NB4 (cell line): Measurements from ENCODE around the gene FBXO21.
"Not testable (repeated sequence)": the region's sequence is repeated elsewhere in the genome, so short reads cannot be mapped to it uniquely, and the experiment has no call there.

Experiments used
- DNase-seq: peaks from one replicate; pipeline ENCODE4 v3.0.0; 2010; ENCODE audit warnings: low read depth
- H3K4me3 ChIP-seq: one replicate; pipeline ENCODE4 v1.5.1; 2011; ENCODE audit warnings: mild to moderate bottlenecking, low read depth, low read length, moderate library complexity
- MYC ChIP-seq: IDR thresholded peaks from 2 replicates; pipeline ENCODE4 v1.6.1; 2011; ENCODE audit warnings: low read depth, low read length
- POLR2A ChIP-seq: IDR thresholded peaks from 2 replicates; pipeline ENCODE4 v1.6.1; 2011; ENCODE audit warnings: mild to moderate bottlenecking; ENCODE audit not compliant: insufficient read length; ENCODE audit errors: extremely low read depth
- TF ChIP-seq, protein P1 (sequence below): IDR thresholded peaks from one replicate; pipeline ENCODE4 v1.5.1; 2012; ENCODE audit warnings: low read depth, low read length
- TF ChIP-seq, protein P2 (sequence below): IDR thresholded peaks from 2 replicates; pipeline ENCODE4 v1.6.1; 2011; ENCODE audit warnings: low read depth, low read length

The FBXO21 gene

DNA sequence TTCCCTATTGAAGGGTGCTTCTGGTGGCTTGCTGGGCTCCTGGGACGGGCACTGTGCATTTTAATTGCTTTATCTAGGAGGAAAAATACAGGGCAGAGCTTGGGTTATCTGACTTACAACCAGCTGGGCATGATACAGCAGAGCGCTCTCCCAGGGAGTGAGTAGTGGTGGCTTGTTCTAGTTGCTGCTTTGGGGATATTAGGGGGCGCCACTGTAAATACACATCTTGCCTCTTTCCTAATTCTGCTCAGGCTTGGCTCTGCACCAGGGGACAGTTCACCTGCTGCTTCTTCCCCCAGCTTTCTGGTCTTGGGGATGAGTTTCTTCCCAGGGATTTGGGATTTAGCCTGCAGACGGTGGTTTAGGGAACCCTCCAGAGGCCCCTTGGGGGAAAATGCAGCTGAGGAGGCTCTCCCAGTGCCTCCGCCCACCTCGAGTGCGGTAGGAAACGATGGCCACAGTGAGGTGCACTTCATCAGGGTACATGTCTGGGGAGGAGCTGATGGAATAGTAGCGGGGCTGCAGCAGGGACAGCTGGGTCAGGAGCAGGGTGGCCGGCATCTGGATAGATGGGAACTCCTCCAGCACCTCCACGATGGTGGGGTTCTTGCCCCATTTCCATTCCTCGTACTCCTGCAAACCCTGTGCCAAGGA, 36.9 kb upstream of the FBXO21 start:
- no peak for DNase-seq
- H3K4me3 ChIP-seq = no peak overlapping the region
- no peak for TF ChIP-seq MYC
- TF ChIP-seq, protein P1, sequence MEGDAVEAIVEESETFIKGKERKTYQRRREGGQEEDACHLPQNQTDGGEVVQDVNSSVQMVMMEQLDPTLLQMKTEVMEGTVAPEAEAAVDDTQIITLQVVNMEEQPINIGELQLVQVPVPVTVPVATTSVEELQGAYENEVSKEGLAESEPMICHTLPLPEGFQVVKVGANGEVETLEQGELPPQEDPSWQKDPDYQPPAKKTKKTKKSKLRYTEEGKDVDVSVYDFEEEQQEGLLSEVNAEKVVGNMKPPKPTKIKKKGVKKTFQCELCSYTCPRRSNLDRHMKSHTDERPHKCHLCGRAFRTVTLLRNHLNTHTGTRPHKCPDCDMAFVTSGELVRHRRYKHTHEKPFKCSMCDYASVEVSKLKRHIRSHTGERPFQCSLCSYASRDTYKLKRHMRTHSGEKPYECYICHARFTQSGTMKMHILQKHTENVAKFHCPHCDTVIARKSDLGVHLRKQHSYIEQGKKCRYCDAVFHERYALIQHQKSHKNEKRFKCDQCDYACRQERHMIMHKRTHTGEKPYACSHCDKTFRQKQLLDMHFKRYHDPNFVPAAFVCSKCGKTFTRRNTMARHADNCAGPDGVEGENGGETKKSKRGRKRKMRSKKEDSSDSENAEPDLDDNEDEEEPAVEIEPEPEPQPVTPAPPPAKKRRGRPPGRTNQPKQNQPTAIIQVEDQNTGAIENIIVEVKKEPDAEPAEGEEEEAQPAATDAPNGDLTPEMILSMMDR = no peak

DNA sequence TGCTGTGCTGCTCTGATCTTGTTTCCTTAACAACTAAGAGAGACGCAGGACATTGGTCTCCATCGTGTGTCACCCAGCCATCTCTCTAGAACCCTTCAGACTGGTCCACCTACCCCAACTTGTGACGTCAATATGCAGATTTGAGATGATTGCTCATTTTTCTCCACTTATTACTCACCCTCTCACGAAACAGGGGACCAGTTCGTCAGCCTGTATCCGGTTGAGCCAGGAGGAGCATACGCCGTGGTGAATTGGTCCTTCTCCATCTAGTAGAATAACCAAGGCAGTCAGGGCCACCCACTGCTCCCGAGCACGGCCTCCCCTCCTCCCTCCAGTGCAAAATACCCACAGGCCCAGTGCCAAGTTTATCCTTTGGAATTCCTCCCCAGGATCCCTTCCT, 36.2 kb upstream of the FBXO21 start:
- H3K4me3 ChIP-seq = no peak overlapping the region
- TF ChIP-seq, protein P1 = no peak
- TF ChIP-seq POLR2A (no peak), MYC (no peak)
- TF ChIP-seq, protein P2, sequence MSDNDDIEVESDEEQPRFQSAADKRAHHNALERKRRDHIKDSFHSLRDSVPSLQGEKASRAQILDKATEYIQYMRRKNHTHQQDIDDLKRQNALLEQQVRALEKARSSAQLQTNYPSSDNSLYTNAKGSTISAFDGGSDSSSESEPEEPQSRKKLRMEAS = no peak
- DNase-seq = no peak

DNA sequence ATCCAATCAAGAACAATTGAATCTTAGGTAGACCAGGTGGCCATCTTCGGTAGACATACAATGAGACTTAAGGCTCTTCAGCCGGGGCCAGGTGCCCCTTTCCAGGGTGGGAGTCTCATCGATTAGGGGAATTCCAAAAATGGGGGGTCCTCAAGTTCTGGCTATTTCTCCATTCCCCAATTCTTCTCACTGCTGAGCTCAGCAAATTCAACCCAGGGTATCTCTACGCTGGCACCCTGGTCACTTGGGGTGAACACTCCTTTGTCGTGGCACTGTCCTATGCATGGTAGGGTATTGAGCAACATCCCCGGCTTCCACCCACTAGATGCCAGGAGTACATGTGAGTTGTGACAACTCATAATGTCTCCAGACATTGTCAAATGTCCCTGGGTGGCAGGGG, 34.9 kb upstream of the FBXO21 start:
- TF ChIP-seq, protein P1 = no peak
- DNase-seq = no peak
- H3K4me3 ChIP-seq = no peak overlapping the region

DNA sequence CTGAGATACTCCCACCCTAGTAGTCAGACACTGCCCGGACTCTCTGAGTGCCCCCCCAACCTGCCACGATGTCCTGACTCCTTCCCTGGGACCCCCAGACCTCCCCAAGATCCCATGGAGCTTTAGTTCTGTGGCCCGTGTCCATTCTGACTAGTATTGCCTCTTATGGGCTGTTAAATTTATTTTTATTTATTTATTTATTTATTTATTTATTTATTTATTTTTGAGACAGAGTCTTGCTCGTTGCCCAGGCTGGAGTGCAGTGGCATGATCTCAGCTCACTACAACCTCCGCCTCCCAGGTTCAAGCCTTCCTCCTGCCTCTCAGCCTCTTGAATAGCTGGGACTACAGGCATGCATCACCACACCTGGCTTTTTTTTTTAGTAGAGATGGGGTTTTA, 30.7 kb upstream of the FBXO21 start:
- not testable (repeated sequence) for H3K4me3 ChIP-seq, DNase-seq

DNA sequence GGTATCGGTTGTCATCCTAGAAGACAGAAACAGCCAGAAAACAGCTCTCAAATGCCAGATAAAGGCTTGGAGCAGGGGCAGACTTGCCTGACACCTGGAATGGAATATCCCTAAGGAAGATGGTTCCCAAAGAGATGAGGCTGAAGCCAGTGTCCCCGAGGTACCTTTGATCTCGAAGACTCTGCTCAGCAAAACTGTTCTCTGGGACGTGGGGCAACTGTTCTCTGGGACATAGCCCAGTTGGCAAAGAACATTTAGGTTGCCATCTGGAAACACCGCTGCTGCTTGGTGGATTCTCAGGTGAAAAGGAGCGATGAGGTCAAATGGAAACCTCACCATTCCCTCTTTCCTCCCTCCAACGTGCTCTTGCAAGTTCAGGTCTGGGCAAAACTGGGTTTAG, 27.9 kb upstream of the FBXO21 start:
- no peak overlapping the region for H3K4me3 ChIP-seq
- TF ChIP-seq POLR2A (no peak), MYC (no peak)
- TF ChIP-seq, protein P1 = no peak
- TF ChIP-seq, protein P2 = no peak
- no peak for DNase-seq

DNA sequence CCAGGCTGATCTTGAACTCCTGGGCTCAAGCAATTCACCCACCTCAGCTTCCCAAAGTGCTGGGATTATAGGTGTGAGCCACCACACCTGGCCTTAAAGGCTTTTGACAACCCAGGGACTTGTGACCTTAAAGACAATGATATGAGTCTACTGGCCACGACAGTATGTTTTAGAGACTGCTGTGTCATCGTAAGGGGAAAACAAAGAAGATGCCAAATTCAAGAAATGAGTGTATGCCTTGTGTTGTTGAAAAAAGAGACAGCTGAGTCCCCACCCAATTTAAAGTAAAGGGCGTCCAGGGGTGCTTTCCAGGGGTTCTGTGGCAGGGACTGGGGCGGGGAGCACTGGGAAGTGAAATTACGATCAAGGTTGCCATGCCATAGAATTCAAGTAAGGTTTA, 26.4 kb upstream of the FBXO21 start:
- H3K4me3 ChIP-seq = no peak overlapping the region
- DNase-seq = no peak
- TF ChIP-seq POLR2A = no peak
- TF ChIP-seq, protein P1 = no peak

DNA sequence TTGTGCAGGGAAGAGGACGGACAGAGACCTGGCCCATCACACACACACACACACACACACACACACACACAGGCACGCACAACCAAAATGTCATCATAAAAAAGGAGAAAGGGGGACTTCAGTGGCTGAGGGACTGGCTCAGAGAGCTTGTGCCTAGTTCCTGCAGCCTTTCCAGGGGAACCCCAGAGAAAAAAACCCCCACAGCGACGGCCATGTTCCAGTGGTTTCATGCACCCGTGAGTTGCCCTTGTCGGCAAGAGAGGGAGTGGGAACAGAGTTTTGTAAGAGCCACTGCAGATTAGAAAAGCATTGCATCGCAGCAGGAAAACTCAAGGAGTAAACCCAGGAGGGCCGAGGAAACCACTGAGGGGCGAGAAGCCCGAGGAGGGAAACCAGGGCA, 24.5 kb upstream of the FBXO21 start:
- no peak for DNase-seq
- no peak for TF ChIP-seq POLR2A
- TF ChIP-seq MYC = no peak
- TF ChIP-seq, protein P1 = no peak
- TF ChIP-seq, protein P2 = no peak
- no peak overlapping the region for H3K4me3 ChIP-seq
